HepG2 (cell line): Measurements from ENCODE around the gene PELO. TPM values are rescaled to one million over a fixed set of nuclear protein-coding genes. Genes with fewer than 3 reads are reported as not detected.

ENCODE experiments used
- ATAC-seq: fragments of 200-7000 bp; cut with Tn5 transposase; 3 replicates; pipeline ENCODE4 v1.9.1; 2020; ENCODE audit warnings: mild to moderate bottlenecking, moderate library complexity
- BruUV-seq: library from RNA; stranded (reverse); fragments of 400-500 nt; replicated peaks from 2 replicates; lab custom pipeline; 2021; lab: Mats Ljungman, UMichigan
- CTCF ChIA-PET: fragments of 300-600 bp; formaldehyde crosslinking; extraction: SDS; loops from one replicate; lab custom pipeline; 2021; ENCODE audit warnings: low total read pairs, inconsistent platforms, low intra/inter-chr PET ratio; lab: Yijun Ruan, JAX
- POLR2A ChIA-PET: fragments of 350-600 bp; sonication (Branson Sonifier 250); formaldehyde crosslinking; loops from one replicate; lab custom pipeline; 2020; ENCODE audit warnings: antibody characterized with exemption, inconsistent platforms; lab: Yijun Ruan, JAX
- DNase-seq: peaks from one replicate; pipeline ENCODE4 v3.0.0-alpha.2; 2015; ENCODE audit warnings: low spot score
- FAIRE-seq: peaks from 3 replicates; lab custom pipeline; 2011; peaks lifted over from hg19 to GRCh38; lab: Jason Lieb, UNC
- H2AFZ ChIP-seq: one replicate; pipeline ENCODE4 v1.6.1; 2011; ENCODE audit warnings: low read length, inconsistent platforms
- H3K27ac ChIP-seq: fragments of 300-600 bp; 3 replicates; pipeline ENCODE4 v1.8.0; 2011; ENCODE audit warnings: mixed run types, mild to moderate bottlenecking, mixed read lengths, low read length, inconsistent platforms; ENCODE audit not compliant: insufficient read depth; ENCODE audit errors: extremely low read length
- H3K27me3 ChIP-seq, 2 experiments: fragments of 200-600 bp in 1 of 2; 2 replicates in 1 of 2; 3 replicates in 1 of 2; pipeline versions ENCODE4 v1.6.0 to v1.8.0; 2011; ENCODE audit warnings: low read length in 2 of 2, mild to moderate bottlenecking in 2 of 2, moderate library complexity in 2 of 2, inconsistent platforms in 1 of 2; ENCODE audit not compliant: insufficient read depth in 2 of 2, control insufficient read depth in 1 of 2
- H3K36me3 ChIP-seq, 2 experiments: fragments of 200-600 bp in 1 of 2; replicated peaks in 1 of 2; 2 replicates in 1 of 2; 3 replicates in 1 of 2; pipeline versions ENCODE4 v1.5.1 to v1.8.0; 2011; ENCODE audit warnings: low read length in 2 of 2, inconsistent platforms in 1 of 2; ENCODE audit not compliant: insufficient read depth in 2 of 2, control insufficient read depth in 1 of 2
- H3K4me1 ChIP-seq: 2 replicates; pipeline ENCODE4 v1.5.1; 2012; ENCODE audit warnings: low read length, inconsistent platforms; ENCODE audit not compliant: insufficient read depth
- H3K4me2 ChIP-seq: 2 replicates; pipeline ENCODE4 v1.6.0; 2011; ENCODE audit warnings: low read depth, low read length, inconsistent platforms
- H3K4me3 ChIP-seq, 3 experiments: fragments of 200-600 bp in 1 of 3; sonication (generic), shearing (Covaris generic) in 1 of 3; replicated peaks in 1 of 3; 2 replicates each; pipeline ENCODE4 v1.5.1; 2011 to 2016; ENCODE audit warnings: low read length in 3 of 3, inconsistent platforms in 2 of 3, low read depth in 2 of 3, mild to moderate bottlenecking in 2 of 3, control low read depth in 1 of 3, mixed read lengths in 1 of 3; ENCODE audit not compliant: insufficient read depth in 1 of 3
- H3K79me2 ChIP-seq: one replicate; pipeline ENCODE4 v1.6.1; 2011; ENCODE audit warnings: low read length, inconsistent platforms; ENCODE audit not compliant: insufficient read depth
- H3K9ac ChIP-seq: 2 replicates; pipeline ENCODE4 v1.6.0; 2011; ENCODE audit warnings: mild to moderate bottlenecking, low read depth, low read length, inconsistent platforms; ENCODE audit not compliant: insufficient read depth
- H3K9me3 ChIP-seq: 2 replicates; pipeline ENCODE4 v1.5.1; 2012; ENCODE audit warnings: mild to moderate bottlenecking, low read length
- H4K20me1 ChIP-seq: 2 replicates; pipeline ENCODE4 v1.6.0; 2011; ENCODE audit warnings: inconsistent platforms, mild to moderate bottlenecking, low read length, moderate library complexity; ENCODE audit not compliant: insufficient read depth
- CENPX ChIP-seq: sonication (generic); formaldehyde crosslinking; IDR thresholded peaks from 2 replicates; pipeline ENCODE4 v1.9.0; 2021; ENCODE audit warnings: mild to moderate bottlenecking, missing genetic modification reagents, moderate library complexity
- EHMT2 ChIP-seq: fragments of 200-600 bp; sonication (generic); IDR thresholded peaks from 2 replicates; pipeline ENCODE4 v1.7.0; 2017; ENCODE audit warnings: antibody characterized with exemption, low read depth, low read length, borderline replicate concordance
- JARID2 ChIP-seq: sonication (generic); formaldehyde crosslinking; IDR thresholded peaks from 2 replicates; pipeline ENCODE4 v1.8.1; 2023; ENCODE audit warnings: missing genetic modification reagents, inconsistent platforms; ENCODE audit not compliant: insufficient replicate concordance
- NCOA5 ChIP-seq: sonication (generic); formaldehyde crosslinking; IDR thresholded peaks from 2 replicates; pipeline ENCODE4 v1.4.0; 2020; ENCODE audit warnings: missing genetic modification reagents
- STAT5B ChIP-seq: sonication (generic); formaldehyde crosslinking; IDR thresholded peaks from 2 replicates; pipeline ENCODE4 v1.4.0; 2020; ENCODE audit warnings: missing genetic modification reagents
- TCF12 ChIP-seq, 2 experiments: fragments of 450-650 bp in 1 of 2; sonication (generic) in 1 of 2; formaldehyde crosslinking in 1 of 2; IDR thresholded peaks; 2 replicates each; pipeline versions ENCODE4 v1.6.1 to v1.8.0; 2017 to 2022; ENCODE audit warnings: antibody characterized with exemption in 1 of 2, mild to moderate bottlenecking in 1 of 2, missing genetic modification reagents in 1 of 2, moderate library complexity in 1 of 2
- TEAD2 ChIP-seq: sonication (generic); formaldehyde crosslinking; IDR thresholded peaks from 2 replicates; pipeline ENCODE4 v1.9.0; 2021; ENCODE audit warnings: missing genetic modification reagents
- ZNF224 ChIP-seq: sonication (generic); formaldehyde crosslinking; IDR thresholded peaks from 2 replicates; pipeline ENCODE4 v1.5.0; 2020; ENCODE audit warnings: mild to moderate bottlenecking, missing genetic modification reagents
- ZNF879 ChIP-seq: sonication (generic); formaldehyde crosslinking; IDR thresholded peaks from 2 replicates; pipeline ENCODE4 v1.8.1; 2023; ENCODE audit warnings: missing genetic modification reagents
- WGBS: methylation state at CpG from one replicate; pipeline ENCODE4 v1.1.6; 2017; ENCODE audit warnings: low lambda C conversion rate; 5-methylcytosine and 5-hydroxymethylcytosine counted together
- in situ Hi-C: cut with HindIII; loops from 2 replicates; pipeline ENCODE4 v1.10.0; 2017; ENCODE audit warnings: low pct_unique_long_range_greater_than_20kb; ENCODE audit not compliant: extremely low pct_ligation_motif_present
- intact Hi-C: fragments of 100-400 bp; cut with micrococcal nuclease; formaldehyde crosslinking; loops from one replicate; pipeline ENCODE4 v1.10.0; 2022; ENCODE audit not compliant: unreplicated experiment
- polyA plus RNA-seq, 8 experiments: library from polyadenylated mRNA; depleted of rRNA in 3 of 8; stranded (reverse) in 7 of 8; unstranded in 1 of 8; fragments of >200 nt; fragmentation: Illumina TruSeq in 4 of 8; extraction: Trizol in 4 of 8; gene quantifications; 2 replicates each; pipeline versions ENCODE4 v1.2.1 to v1.2.3, GENCODE V29; 2011 to 2016; ENCODE audit warnings: low read depth in 4 of 8, missing spikeins in 1 of 8, mixed read lengths in 1 of 8; ENCODE audit not compliant: insufficient read depth in 1 of 8
- total RNA-seq, 5 experiments: library from RNA; depleted of rRNA; stranded (reverse); fragments of >200 nt; fragmentation: Illumina TruSeq; extraction: Trizol; gene quantifications; 2 replicates each; pipeline ENCODE4 v1.2.3, GENCODE V29; 2016; ENCODE audit warnings: low read depth in 1 of 5
- TF ChIP-seq, protein P1 (sequence below): sonication (generic); formaldehyde crosslinking; IDR thresholded peaks from 2 replicates; pipeline ENCODE4 v1.4.0; 2020; ENCODE audit warnings: mild to moderate bottlenecking, missing genetic modification reagents
- TF ChIP-seq, protein P2 (sequence below), 2 experiments: fragments of 450-650 bp in 1 of 2; sonication (generic) in 1 of 2; formaldehyde crosslinking; IDR thresholded peaks; 2 replicates each; pipeline versions ENCODE4 v1.5.0 to v1.8.0; 2020 to 2022; ENCODE audit warnings: mild to moderate bottlenecking in 1 of 2, missing genetic modification reagents in 1 of 2
- TF ChIP-seq, protein P3 (sequence below): sonication (generic); formaldehyde crosslinking; IDR thresholded peaks from 2 replicates; pipeline ENCODE4 v1.5.1; 2020; ENCODE audit warnings: missing genetic modification reagents, mild to moderate bottlenecking, borderline replicate concordance
- TF ChIP-seq, protein P4 (sequence below): IDR thresholded peaks from 2 replicates; pipeline ENCODE4 v1.6.1; 2016; ENCODE audit warnings: mild to moderate bottlenecking, missing biosample characterization, missing genetic modification reagents
- TF ChIP-seq, protein P5 (sequence below): fragments of 450-650 bp; IDR thresholded peaks from 2 replicates; pipeline ENCODE4 v1.6.1; 2016

The PELO gene
- total and polyA plus RNA-seq, 2 of the 13 experiments (the other 11 are each of a cell fraction or from before 2014, with no cell fraction given), result 19.0 to 23.9 TPM

DNA sequence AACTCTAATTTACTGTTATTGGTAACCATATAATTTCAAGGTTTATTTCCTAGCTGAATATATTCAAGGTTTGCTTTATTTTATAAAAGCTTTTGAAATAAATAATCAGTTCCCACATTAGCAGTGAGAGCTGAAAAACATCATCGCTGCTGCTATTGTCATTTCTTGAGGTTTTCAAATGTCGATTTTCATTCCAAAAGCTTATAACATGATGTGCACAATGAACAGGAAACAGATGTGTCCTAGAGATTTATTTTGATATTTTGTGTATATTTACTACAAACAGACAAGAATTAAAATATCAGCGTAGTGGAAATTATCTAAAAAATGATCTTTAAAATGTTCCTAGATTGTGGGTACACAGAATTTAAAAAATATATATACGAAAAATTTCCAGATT lies 10.5 kb upstream of the PELO start:
- intact Hi-C loops (no loop called here), in situ Hi-C loops (no loop called here)
- Histone ChIP-seq H3K27me3 (no peaks in the 10 kb centered on the region; a peak in 3 of 5 replicates), H3K9me3 (no peaks in the 10 kb centered on the region), H3K9ac (no peak overlapping the region), H3K36me3 (no peaks in the 10 kb centered on the region), H3K4me2 (no peak overlapping the region), H3K79me2 (no peaks in the 10 kb centered on the region), H3K4me3 (no peak overlapping the region), H4K20me1 (no peaks in the 10 kb centered on the region), H3K4me1 (no peaks in the 10 kb centered on the region), H3K27ac (no peak overlapping the region), H2AFZ (no peak overlapping the region)
- POLR2A ChIA-PET, result no interaction called here
- BruUV-seq, result no TSS peak
- WGBS, result 28% methylated on average over 4 of the region's 4 CpGs
- FAIRE-seq (no peak), DNase-seq (no peak), ATAC-seq (no peak)
- CTCF ChIA-PET, result no interaction called here
- no peak for TF ChIP-seq ZNF879 (CRISPR knock-in tag)
- TF ChIP-seq TEAD2, result no peak
- TF ChIP-seq NCOA5 (CRISPR knock-in tag), result no peak
- no peak for TF ChIP-seq CENPX (CRISPR knock-in tag)
- no peak for TF ChIP-seq EHMT2
- TF ChIP-seq ZNF224, result no peak
- TF ChIP-seq, protein P1, sequence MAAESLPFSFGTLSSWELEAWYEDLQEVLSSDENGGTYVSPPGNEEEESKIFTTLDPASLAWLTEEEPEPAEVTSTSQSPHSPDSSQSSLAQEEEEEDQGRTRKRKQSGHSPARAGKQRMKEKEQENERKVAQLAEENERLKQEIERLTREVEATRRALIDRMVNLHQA (CRISPR knock-in tag), result no peak
- TF ChIP-seq, protein P2, sequence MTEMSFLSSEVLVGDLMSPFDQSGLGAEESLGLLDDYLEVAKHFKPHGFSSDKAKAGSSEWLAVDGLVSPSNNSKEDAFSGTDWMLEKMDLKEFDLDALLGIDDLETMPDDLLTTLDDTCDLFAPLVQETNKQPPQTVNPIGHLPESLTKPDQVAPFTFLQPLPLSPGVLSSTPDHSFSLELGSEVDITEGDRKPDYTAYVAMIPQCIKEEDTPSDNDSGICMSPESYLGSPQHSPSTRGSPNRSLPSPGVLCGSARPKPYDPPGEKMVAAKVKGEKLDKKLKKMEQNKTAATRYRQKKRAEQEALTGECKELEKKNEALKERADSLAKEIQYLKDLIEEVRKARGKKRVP (CRISPR knock-in tag; IDR thresholded peaks at IDR 0.05), result no peak
- TF ChIP-seq STAT5B, result no peak
- TF ChIP-seq, protein P3, sequence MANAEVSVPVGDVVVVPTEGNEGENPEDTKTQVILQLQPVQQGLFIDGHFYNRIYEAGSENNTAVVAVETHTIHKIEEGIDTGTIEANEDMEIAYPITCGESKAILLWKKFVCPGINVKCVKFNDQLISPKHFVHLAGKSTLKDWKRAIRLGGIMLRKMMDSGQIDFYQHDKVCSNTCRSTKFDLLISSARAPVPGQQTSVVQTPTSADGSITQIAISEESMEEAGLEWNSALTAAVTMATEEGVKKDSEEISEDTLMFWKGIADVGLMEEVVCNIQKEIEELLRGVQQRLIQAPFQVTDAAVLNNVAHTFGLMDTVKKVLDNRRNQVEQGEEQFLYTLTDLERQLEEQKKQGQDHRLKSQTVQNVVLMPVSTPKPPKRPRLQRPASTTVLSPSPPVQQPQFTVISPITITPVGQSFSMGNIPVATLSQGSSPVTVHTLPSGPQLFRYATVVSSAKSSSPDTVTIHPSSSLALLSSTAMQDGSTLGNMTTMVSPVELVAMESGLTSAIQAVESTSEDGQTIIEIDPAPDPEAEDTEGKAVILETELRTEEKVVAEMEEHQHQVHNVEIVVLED (CRISPR knock-in tag), result no peak
- TF ChIP-seq JARID2 (CRISPR knock-in tag), result no peak
- TF ChIP-seq, protein P4, sequence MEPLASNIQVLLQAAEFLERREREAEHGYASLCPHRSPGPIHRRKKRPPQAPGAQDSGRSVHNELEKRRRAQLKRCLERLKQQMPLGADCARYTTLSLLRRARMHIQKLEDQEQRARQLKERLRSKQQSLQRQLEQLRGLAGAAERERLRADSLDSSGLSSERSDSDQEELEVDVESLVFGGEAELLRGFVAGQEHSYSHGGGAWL (CRISPR knock-in tag), result no peak
- TF ChIP-seq, protein P5, sequence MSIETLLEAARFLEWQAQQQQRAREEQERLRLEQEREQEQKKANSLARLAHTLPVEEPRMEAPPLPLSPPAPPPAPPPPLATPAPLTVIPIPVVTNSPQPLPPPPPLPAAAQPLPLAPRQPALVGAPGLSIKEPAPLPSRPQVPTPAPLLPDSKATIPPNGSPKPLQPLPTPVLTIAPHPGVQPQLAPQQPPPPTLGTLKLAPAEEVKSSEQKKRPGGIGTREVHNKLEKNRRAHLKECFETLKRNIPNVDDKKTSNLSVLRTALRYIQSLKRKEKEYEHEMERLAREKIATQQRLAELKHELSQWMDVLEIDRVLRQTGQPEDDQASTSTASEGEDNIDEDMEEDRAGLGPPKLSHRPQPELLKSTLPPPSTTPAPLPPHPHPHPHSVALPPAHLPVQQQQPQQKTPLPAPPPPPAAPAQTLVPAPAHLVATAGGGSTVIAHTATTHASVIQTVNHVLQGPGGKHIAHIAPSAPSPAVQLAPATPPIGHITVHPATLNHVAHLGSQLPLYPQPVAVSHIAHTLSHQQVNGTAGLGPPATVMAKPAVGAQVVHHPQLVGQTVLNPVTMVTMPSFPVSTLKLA, result no peak
- TF ChIP-seq TCF12 (IDR thresholded peaks at IDR 0.05), result no peak
- TF ChIP-seq TCF12 (CRISPR knock-in tag; IDR thresholded peaks at IDR 0.05), result no peak
